Gastrocnemius medialis (tissue), 4 donors: ENCODE data around the gene SMARCA2. TPM values are rescaled to one million over a fixed set of nuclear protein-coding genes. Genes with fewer than 3 reads are reported as not detected.

Source experiments
- ATAC-seq, 2 donors: fragments of 150-250 bp; one replicate each; pipeline ENCODE4 v1.9.1; 2016
- DNase-seq, 2 donors: peaks; one replicate each; pipeline ENCODE4 v3.0.0-alpha.2; 2019
- H3K27ac ChIP-seq, 4 donors: fragments of 200-600 bp; sonication (generic); 1 replicate in 1 of 4; 2 replicates in 3 of 4; pipeline ENCODE4 v1.5.1; 2016 to 2018; ENCODE audit warnings: mild to moderate bottlenecking in 2 of 4, moderate library complexity in 1 of 4
- H3K27me3 ChIP-seq, 3 donors: fragments of 200-600 bp; sonication (generic) in 2 of 3; 1 replicate in 1 of 3; 2 replicates in 2 of 3; pipeline versions ENCODE4 v1.5.1 to v1.6.0; 2016 to 2019; ENCODE audit warnings: mild to moderate bottlenecking in 1 of 3, moderate library complexity in 1 of 3
- H3K36me3 ChIP-seq, 2 donors: fragments of 200-600 bp; sonication (generic) in 1 of 2; one replicate each; pipeline ENCODE4 v1.5.1; 2017 to 2018
- H3K4me1 ChIP-seq, 2 donors: fragments of 200-600 bp; sonication (generic) in 1 of 2; one replicate each; pipeline ENCODE4 v1.5.1; 2016 to 2017; ENCODE audit warnings: mild to moderate bottlenecking in 2 of 2
- H3K4me3 ChIP-seq, 4 donors: fragments of 200-600 bp; sonication (generic) in 3 of 4; 1 replicate in 1 of 4; 2 replicates in 3 of 4; pipeline ENCODE4 v1.5.1; 2016 to 2019; ENCODE audit warnings: mild to moderate bottlenecking in 2 of 4
- H3K9me3 ChIP-seq, 3 donors: fragments of 200-600 bp; sonication (generic) in 2 of 3; 1 replicate in 1 of 3; 2 replicates in 2 of 3; pipeline ENCODE4 v1.5.1; 2016 to 2019
- POLR2A ChIP-seq, 2 donors: fragments of 450-650 bp; IDR thresholded peaks; one replicate each; pipeline ENCODE4 v1.6.1; 2017; ENCODE audit warnings: antibody characterized with exemption in 2 of 2, mild to moderate bottlenecking in 2 of 2, moderate library complexity in 2 of 2
- in situ Hi-C, 4 donors: fragments of 200-750 bp; cut with MboI; loops; one replicate each; pipeline versions ENCODE4 v1.15.0 to v1.8.0; 2017; ENCODE audit warnings: low sequenced_read_pairs in 4 of 4
- intact Hi-C: fragments of 100-400 bp; cut with DNase I; formaldehyde crosslinking; loops from one replicate; pipeline ENCODE4 v1.15.1; 2023; ENCODE audit warnings: low total_unique reads
- total RNA-seq, 4 donors: library from RNA; depleted of rRNA; stranded (reverse); fragments of >200 nt; gene quantifications; one replicate each; pipeline versions ENCODE4 v1.1.0 to v1.2.3, GENCODE V29; 2016
- TF ChIP-seq, protein P1 (sequence below), 5 experiments: fragments of 450-650 bp in 3 of 5; fragments of 200-600 bp in 2 of 5; sonication (generic) in 2 of 5; IDR thresholded peaks in 4 of 5; conservative IDR thresholded peaks in 1 of 5; 1 replicate in 4 of 5; 2 replicates in 1 of 5; pipeline ENCODE4 v1.5.1; 2016 to 2019; ENCODE audit warnings: antibody characterized with exemption in 5 of 5, mild to moderate bottlenecking in 3 of 5, moderate library complexity in 3 of 5

Gene SMARCA2
- total RNA-seq, 4 donors from 2014 or later, result 54.6 to 69.7 (median 63.0) TPM

- in situ Hi-C loops, result no loop called here
- Histone ChIP-seq H3K27ac (no peak overlapping the region), H3K4me1 (peaks cover 3 to 7% of the 10 kb centered on the region in 2 donors), H3K36me3 (no peaks in the 10 kb centered on the region), H3K9me3 (no peaks in the 10 kb centered on the region), H3K4me3 (no peak overlapping the region), H3K27me3 (no peaks in the 10 kb centered on the region)
- intact Hi-C loops, result loop anchor here (10.0 kb wide), 2 partner anchors 474 to 514 kb away; partner anchors contain the start of gene VLDLR
- DNase-seq (no peak), ATAC-seq (no peak)
- TF ChIP-seq, protein P1, sequence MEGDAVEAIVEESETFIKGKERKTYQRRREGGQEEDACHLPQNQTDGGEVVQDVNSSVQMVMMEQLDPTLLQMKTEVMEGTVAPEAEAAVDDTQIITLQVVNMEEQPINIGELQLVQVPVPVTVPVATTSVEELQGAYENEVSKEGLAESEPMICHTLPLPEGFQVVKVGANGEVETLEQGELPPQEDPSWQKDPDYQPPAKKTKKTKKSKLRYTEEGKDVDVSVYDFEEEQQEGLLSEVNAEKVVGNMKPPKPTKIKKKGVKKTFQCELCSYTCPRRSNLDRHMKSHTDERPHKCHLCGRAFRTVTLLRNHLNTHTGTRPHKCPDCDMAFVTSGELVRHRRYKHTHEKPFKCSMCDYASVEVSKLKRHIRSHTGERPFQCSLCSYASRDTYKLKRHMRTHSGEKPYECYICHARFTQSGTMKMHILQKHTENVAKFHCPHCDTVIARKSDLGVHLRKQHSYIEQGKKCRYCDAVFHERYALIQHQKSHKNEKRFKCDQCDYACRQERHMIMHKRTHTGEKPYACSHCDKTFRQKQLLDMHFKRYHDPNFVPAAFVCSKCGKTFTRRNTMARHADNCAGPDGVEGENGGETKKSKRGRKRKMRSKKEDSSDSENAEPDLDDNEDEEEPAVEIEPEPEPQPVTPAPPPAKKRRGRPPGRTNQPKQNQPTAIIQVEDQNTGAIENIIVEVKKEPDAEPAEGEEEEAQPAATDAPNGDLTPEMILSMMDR (IDR thresholded peaks at IDR 0.05 in 4 of 5, conservative IDR thresholded peaks at IDR 0.05 in 1 of 5), result no peak
- no peak for TF ChIP-seq POLR2A (IDR thresholded peaks at IDR 0.05)
Observed at GRCh38 chr9:2151171-2151570, 136.0 kb downstream of the SMARCA2 start.

- no peaks in the 10 kb centered on the region for H3K27me3 ChIP-seq
- ATAC-seq, result no peak
- TF ChIP-seq, protein P1 (IDR thresholded peaks at IDR 0.05 in 4 of 5, conservative IDR thresholded peaks at IDR 0.05 in 1 of 5), result no peak
- no peak for TF ChIP-seq POLR2A (IDR thresholded peaks at IDR 0.05)
- intact Hi-C loops (loop anchor here (10.0 kb wide), 2 partner anchors 472 to 512 kb away; partner anchors contain the start of gene VLDLR), in situ Hi-C loops (no loop called here)
- H3K36me3 ChIP-seq, result no peaks in the 10 kb centered on the region
- no peak for DNase-seq
- no peaks in the 10 kb centered on the region for H3K9me3 ChIP-seq
- H3K27ac ChIP-seq, result no peak overlapping the region
- peaks cover 11 to 13% of the 10 kb centered on the region in 2 donors for H3K4me1 ChIP-seq
- H3K4me3 ChIP-seq, result no peak overlapping the region
Observed at GRCh38 chr9:2152966-2153629, 138.0 kb downstream of the SMARCA2 start.

DNA sequence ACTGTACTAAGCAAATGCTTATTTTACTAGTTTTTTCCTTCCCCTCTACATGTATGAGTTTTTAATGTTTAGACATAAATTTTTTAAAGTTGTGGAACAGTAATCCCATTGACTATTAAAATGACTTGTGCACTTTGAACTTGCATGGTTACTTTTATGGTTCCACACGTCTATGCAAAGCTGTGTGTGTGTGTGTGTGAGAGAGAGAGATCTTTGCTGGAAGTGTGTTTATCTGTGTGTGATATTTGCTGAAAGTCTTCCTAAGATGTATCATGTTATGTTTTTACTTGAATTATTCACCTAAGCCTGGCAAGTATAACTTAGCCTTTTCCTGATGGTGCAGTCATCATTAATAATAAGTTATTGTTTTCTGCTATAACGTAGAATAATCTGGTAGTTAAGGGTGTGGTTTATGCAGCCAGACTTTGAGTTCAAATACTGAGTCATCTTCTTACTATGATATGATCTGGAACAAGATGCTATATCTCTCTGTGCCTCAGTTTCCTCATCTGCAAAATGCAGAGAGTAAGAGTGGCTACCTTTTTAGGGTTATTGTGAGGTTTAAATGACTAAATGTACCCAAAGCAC, 138.6 kb downstream of the SMARCA2 start:
- in situ Hi-C loops, result no loop called here

GRCh38 chr9:2154731-2155130, 139.6 kb downstream of the SMARCA2 start:
- H3K4me1 ChIP-seq, result peaks cover 11 to 14% of the 10 kb centered on the region in 2 donors
- no peaks in the 10 kb centered on the region for H3K9me3 ChIP-seq
- no peaks in the 10 kb centered on the region for H3K36me3 ChIP-seq
- DNase-seq (no peak), ATAC-seq (no peak)
- H3K4me3 ChIP-seq, result no peak overlapping the region
- intact Hi-C loops, result loop anchor here (5.0 to 10.0 kb wide), 4 partner anchors 137 to 510 kb away; partner anchors contain the start of genes SMARCA2 and VLDLR
- no peaks in the 10 kb centered on the region for H3K27me3 ChIP-seq
- no peak overlapping the region for H3K27ac ChIP-seq
- in situ Hi-C loops, result no loop called here
- TF ChIP-seq, protein P1 (IDR thresholded peaks at IDR 0.05 in 4 of 5, conservative IDR thresholded peaks at IDR 0.05 in 1 of 5), result no peak

More for the DNA sequence above, 138.6 kb downstream of the SMARCA2 start:
- Histone ChIP-seq H3K4me3 (no peak overlapping the region), H3K27ac (no peak overlapping the region), H3K36me3 (no peaks in the 10 kb centered on the region), H3K9me3 (no peaks in the 10 kb centered on the region), H3K27me3 (no peaks in the 10 kb centered on the region), H3K4me1 (peaks cover 11 to 13% of the 10 kb centered on the region in 2 donors)
- DNase-seq (no peak), ATAC-seq (no peak)
- no peak for TF ChIP-seq POLR2A (IDR thresholded peaks at IDR 0.05)
- TF ChIP-seq, protein P1 (IDR thresholded peaks at IDR 0.05 in 4 of 5, conservative IDR thresholded peaks at IDR 0.05 in 1 of 5), result no peak
- intact Hi-C loops, result loop anchor here (10.0 kb wide), 2 partner anchors 471 to 511 kb away; partner anchors contain the start of gene VLDLR
